ENCODE measurements around the gene MC5R. TPM values are rescaled to one million over a fixed set of nuclear protein-coding genes. Genes with fewer than 3 reads are reported as not detected.

Gene MC5R
- total and polyA plus RNA-seq, 10 of the 15 experiments (the other 5 are each of a cell fraction or from before 2014, with no cell fraction given), result not detected

GRCh38 chr18:13872932-13873331 is 49.0 kb downstream of the MC5R start:
- BruUV-seq (replicated peaks), result no TSS peak
- Histone ChIP-seq H3K4me2 (ENCODE audit: control insufficient read depth, insufficient read depth) (no peak overlapping the region), H3K27ac (ENCODE audit: control insufficient read depth, insufficient read depth) (no peak overlapping the region), H3K9ac (ENCODE audit: control insufficient read depth, insufficient read depth, low read length) (no peak overlapping the region), H3K27me3 (replicated peaks in 1 of 2; ENCODE audit: control insufficient read depth in 2 of 2, insufficient read depth in 2 of 2, low read length in 1 of 2) (peaks cover 1 to 15% of the 10 kb centered on the region in 2 experiments; a peak in 3 of 4 replicates), H3K4me3 (no peak overlapping the region), H2AFZ (ENCODE audit: control insufficient read depth, low read depth, low read length) (no peak overlapping the region), H4K20me1 (ENCODE audit: control insufficient read depth, insufficient read depth) (no peaks in the 10 kb centered on the region), H3K36me3 (ENCODE audit: control insufficient read depth in 2 of 2, insufficient read depth in 2 of 2, low read length in 1 of 2) (no peaks in the 10 kb centered on the region), H3K4me1 (ENCODE audit: control insufficient read depth, insufficient read depth, low read length) (no peaks in the 10 kb centered on the region), H3K9me3 (replicated peaks; ENCODE audit: control insufficient read depth, insufficient read depth, low read length) (no peaks in the 10 kb centered on the region), H3K79me2 (ENCODE audit: control insufficient read depth, insufficient read depth, low read length) (no peaks in the 10 kb centered on the region)
- WGBS (ENCODE audit: insufficient coverage, insufficient replicate concordance, low lambda C conversion rate, missing lambda C conversion rate), result 27% methylated on average over 5 of the region's 5 CpGs
- RAD21 ChIA-PET (ENCODE audit: unreplicated experiment), result no interaction called here
- in situ Hi-C loops (cut with MboI) (loop anchor here (10.0 kb wide), 1 partner anchor 212 kb away; no protein-coding TSS in a partner anchor), intact Hi-C loops (cut with micrococcal nuclease; ENCODE audit: unreplicated experiment) (no loop called here)
- no peak for DNase-seq (ENCODE audit: low read depth, low spot score)
- TF ChIP-seq RFX5 (IDR thresholded peaks at IDR 0.05; ENCODE audit: low read depth, low read length), result no peak
- TF ChIP-seq MLLT1 (IDR thresholded peaks at IDR 0.05), result no peak
- no peak for TF ChIP-seq BCL11A (IDR thresholded peaks at IDR 0.05; ENCODE audit: low read depth, low read length)
- no peak for TF ChIP-seq CHD1 (IDR thresholded peaks at IDR 0.05; ENCODE audit: low read depth, low read length)
- TF ChIP-seq ZBTB33 (IDR thresholded peaks at IDR 0.05), result no peak
- no peak for TF ChIP-seq JUND (IDR thresholded peaks at IDR 0.05; ENCODE audit: low read depth, low read length)
- POLR2A ChIA-PET, result no interaction called here
- SMC1A ChIA-PET (ENCODE audit: uncharacterized antibody, unreplicated experiment), result no interaction called here
- CTCF ChIA-PET, result no interaction called here
- FAIRE-seq, result no peak
- no peak for ATAC-seq

All from GM12878 (cell line).